Gastroesophageal sphincter (tissue), 4 donors: ENCODE measurements around the gene BRD8. TPM values are rescaled to one million over a fixed set of nuclear protein-coding genes. Genes with fewer than 3 reads are reported as not detected.

Experiments used
- ATAC-seq: fragments of 150-250 bp; one replicate; pipeline ENCODE4 v1.9.1; 2016; ENCODE audit warnings: mild to moderate bottlenecking, moderate library complexity
- H3K27ac ChIP-seq, 4 donors: fragments of 200-600 bp; sonication (generic) in 3 of 4; 1 replicate in 3 of 4; 2 replicates in 1 of 4; pipeline ENCODE4 v1.5.1; 2016 to 2019
- H3K27me3 ChIP-seq: fragments of 200-600 bp; sonication (generic); one replicate; pipeline ENCODE4 v1.5.1; 2019
- H3K36me3 ChIP-seq, 2 donors: fragments of 200-600 bp; sonication (generic); one replicate each; pipeline ENCODE4 v1.5.1; 2019; ENCODE audit warnings: control low read depth in 1 of 2
- H3K4me1 ChIP-seq, 3 donors: fragments of 200-600 bp; sonication (generic); 1 replicate in 2 of 3; 2 replicates in 1 of 3; pipeline ENCODE4 v1.5.1; 2016 to 2019; ENCODE audit warnings: control low read depth in 2 of 3
- H3K4me3 ChIP-seq, 2 donors: fragments of 200-600 bp; sonication (generic); one replicate each; pipeline ENCODE4 v1.5.1; 2019; ENCODE audit warnings: mild to moderate bottlenecking in 1 of 2, moderate library complexity in 1 of 2
- H3K9me3 ChIP-seq, 3 donors: fragments of 200-600 bp; sonication (generic); one replicate each; pipeline ENCODE4 v1.5.1; 2017 to 2019; ENCODE audit warnings: control low read depth in 2 of 3
- CTCF ChIP-seq, 4 experiments: fragments of 200-600 bp in 2 of 4; fragments of 450-650 bp in 2 of 4; sonication (generic) in 1 of 4; IDR thresholded peaks; one replicate each; pipeline ENCODE4 v1.5.1; 2017 to 2019; ENCODE audit warnings: antibody characterized with exemption in 4 of 4, mild to moderate bottlenecking in 2 of 4, moderate library complexity in 2 of 4
- EP300 ChIP-seq: sonication (generic); formaldehyde crosslinking; IDR thresholded peaks from one replicate; pipeline ENCODE4 v1.6.1; 2017; ENCODE audit warnings: antibody characterized with exemption, mild to moderate bottlenecking
- POLR2A ChIP-seq, 2 donors: fragments of 450-650 bp; IDR thresholded peaks; one replicate each; pipeline ENCODE4 v1.6.1; 2017; ENCODE audit warnings: antibody characterized with exemption in 2 of 2, mild to moderate bottlenecking in 2 of 2, moderate library complexity in 1 of 2
- POLR2AphosphoS5 ChIP-seq: sonication (generic); formaldehyde crosslinking; IDR thresholded peaks from one replicate; pipeline ENCODE4 v1.6.1; 2017; ENCODE audit warnings: antibody characterized with exemption
- WGBS, 2 donors: methylation state at CpG; one replicate each; pipeline ENCODE4 v1.1.5; 2018; ENCODE audit warnings: low coverage in 1 of 2; 5-methylcytosine and 5-hydroxymethylcytosine counted together
- total RNA-seq, 4 donors: library from RNA; depleted of rRNA; stranded (reverse); fragments of >200 nt; gene quantifications; one replicate each; pipeline ENCODE4 v1.1.0, GENCODE V29; 2016

Gene BRD8
- total RNA-seq, 4 donors from 2014 or later, result 33.7 to 50.9 (median 38.9) TPM

- H3K4me1 ChIP-seq, result no peaks in the 10 kb centered on the region
- no peak overlapping the region for H3K4me3 ChIP-seq
- TF ChIP-seq POLR2A (IDR thresholded peaks at IDR 0.05) (no peak), CTCF (IDR thresholded peaks at IDR 0.05) (no peak), EP300 (no peak), POLR2AphosphoS5 (no peak)
- H3K27ac ChIP-seq, result no peak overlapping the region
- ATAC-seq, result no peak
- no peaks in the 10 kb centered on the region for H3K27me3 ChIP-seq
- peaks cover 3 to 95% of the 10 kb centered on the region in 2 donors for H3K36me3 ChIP-seq
- no peaks in the 10 kb centered on the region for H3K9me3 ChIP-seq
- WGBS, 2 donors, result 83 to 92% methylated on average over 3 of the region's 3 CpGs
Observed at GRCh38 chr5:138192826-138193225, 14.4 kb upstream of the BRD8 start.

- no peak overlapping the region for H3K27ac ChIP-seq
- no peaks in the 10 kb centered on the region for H3K27me3 ChIP-seq
- TF ChIP-seq POLR2A (IDR thresholded peaks at IDR 0.05) (no peak), EP300 (no peak), CTCF (IDR thresholded peaks at IDR 0.05) (no peak), POLR2AphosphoS5 (no peak)
- peaks cover 3 to 100% of the 10 kb centered on the region in 2 donors for H3K36me3 ChIP-seq
- H3K4me1 ChIP-seq, result no peaks in the 10 kb centered on the region
- H3K4me3 ChIP-seq, result no peak overlapping the region
- WGBS, 2 donors, result 65 to 67% methylated on average over 1 to 3 of the region's 3 CpGs
- no peak for ATAC-seq
- H3K9me3 ChIP-seq, result no peaks in the 10 kb centered on the region
Observed at GRCh38 chr5:138188626-138189025, 10.2 kb upstream of the BRD8 start.

- H3K36me3 ChIP-seq, result peaks cover 3 to 81% of the 10 kb centered on the region in 2 donors
- no peak overlapping the region for H3K4me3 ChIP-seq
- TF ChIP-seq EP300, result no peak
- TF ChIP-seq POLR2A (IDR thresholded peaks at IDR 0.05), result no peak
- TF ChIP-seq POLR2AphosphoS5, result no peak
- TF ChIP-seq CTCF (IDR thresholded peaks at IDR 0.05), result no peak
- WGBS, 2 donors, result 71% methylated on average over 1 of the region's 2 CpGs; no CpG with 5 or more reads in 1 of the 2 donors
- no peaks in the 10 kb centered on the region for H3K4me1 ChIP-seq
- H3K27me3 ChIP-seq, result no peaks in the 10 kb centered on the region
- H3K27ac ChIP-seq, result no peak overlapping the region
- no peak for ATAC-seq
- H3K9me3 ChIP-seq, result no peaks in the 10 kb centered on the region
Observed at GRCh38 chr5:138186002-138186447, 7.6 kb upstream of the BRD8 start.

- ATAC-seq, result no peak
- TF ChIP-seq POLR2AphosphoS5 (no peak), POLR2A (IDR thresholded peaks at IDR 0.05) (no peak), CTCF (IDR thresholded peaks at IDR 0.05) (no peak), EP300 (no peak)
- Histone ChIP-seq H3K36me3 (peaks cover 0 to 49% of the 10 kb centered on the region in 2 donors), H3K27me3 (no peaks in the 10 kb centered on the region), H3K4me3 (no peak overlapping the region), H3K4me1 (peaks cover 0 to 11% (median 5%) of the 10 kb centered on the region in 3 donors), H3K27ac (no peak overlapping the region), H3K9me3 (no peaks in the 10 kb centered on the region)
- WGBS, 2 donors, result 93 to 100% methylated on average over 2 to 6 of the region's 6 CpGs
Observed at GRCh38 chr5:138182808-138183207, 4.4 kb upstream of the BRD8 start.

GRCh38 chr5:138180841-138181240, 2.4 kb upstream of the BRD8 start:
- WGBS, 2 donors, result 91 to 92% methylated on average over 3 to 5 of the region's 5 CpGs
- no peaks in the 10 kb centered on the region for H3K9me3 ChIP-seq
- peaks cover 0 to 30% (median 11%) of the 10 kb centered on the region in 3 donors for H3K4me1 ChIP-seq
- H3K27me3 ChIP-seq, result no peaks in the 10 kb centered on the region
- peaks cover 0 to 43% of the 10 kb centered on the region in 2 donors for H3K36me3 ChIP-seq
- no peak for TF ChIP-seq EP300
- TF ChIP-seq CTCF (IDR thresholded peaks at IDR 0.05), result no peak
- TF ChIP-seq POLR2AphosphoS5, result no peak
- no peak for TF ChIP-seq POLR2A (IDR thresholded peaks at IDR 0.05)
- no peak overlapping the region for H3K4me3 ChIP-seq
- ATAC-seq, result no peak
- no peak overlapping the region for H3K27ac ChIP-seq
